ENCODE results near the gene SLFN12.

The SLFN12 gene

DNA sequence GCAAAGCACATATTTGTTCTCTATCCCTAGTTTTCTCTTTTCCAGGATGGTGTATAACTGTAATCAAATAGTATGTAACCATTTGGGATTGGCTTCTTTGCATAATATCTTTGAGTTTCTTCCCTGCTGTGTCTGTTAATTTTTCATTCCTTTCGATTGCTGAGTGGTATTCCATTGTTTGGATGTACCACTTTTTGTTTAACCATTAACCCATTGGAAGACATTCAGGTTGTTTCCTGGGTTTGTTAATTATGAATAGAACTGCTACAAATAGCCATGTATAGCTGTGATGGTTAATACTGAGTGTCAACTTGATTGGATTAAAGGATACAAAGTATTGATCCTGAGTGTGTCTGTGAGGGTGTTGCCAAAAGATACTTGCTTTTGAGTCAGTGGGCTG is 20.9 kb upstream of the SLFN12 start:
- FAIRE-seq (no peak), DNase-seq (ENCODE audit: insufficient read length, low spot score) (no peak)
- TF ChIP-seq, protein P1, sequence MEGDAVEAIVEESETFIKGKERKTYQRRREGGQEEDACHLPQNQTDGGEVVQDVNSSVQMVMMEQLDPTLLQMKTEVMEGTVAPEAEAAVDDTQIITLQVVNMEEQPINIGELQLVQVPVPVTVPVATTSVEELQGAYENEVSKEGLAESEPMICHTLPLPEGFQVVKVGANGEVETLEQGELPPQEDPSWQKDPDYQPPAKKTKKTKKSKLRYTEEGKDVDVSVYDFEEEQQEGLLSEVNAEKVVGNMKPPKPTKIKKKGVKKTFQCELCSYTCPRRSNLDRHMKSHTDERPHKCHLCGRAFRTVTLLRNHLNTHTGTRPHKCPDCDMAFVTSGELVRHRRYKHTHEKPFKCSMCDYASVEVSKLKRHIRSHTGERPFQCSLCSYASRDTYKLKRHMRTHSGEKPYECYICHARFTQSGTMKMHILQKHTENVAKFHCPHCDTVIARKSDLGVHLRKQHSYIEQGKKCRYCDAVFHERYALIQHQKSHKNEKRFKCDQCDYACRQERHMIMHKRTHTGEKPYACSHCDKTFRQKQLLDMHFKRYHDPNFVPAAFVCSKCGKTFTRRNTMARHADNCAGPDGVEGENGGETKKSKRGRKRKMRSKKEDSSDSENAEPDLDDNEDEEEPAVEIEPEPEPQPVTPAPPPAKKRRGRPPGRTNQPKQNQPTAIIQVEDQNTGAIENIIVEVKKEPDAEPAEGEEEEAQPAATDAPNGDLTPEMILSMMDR (IDR thresholded peaks at IDR 0.05; ENCODE audit: insufficient read depth, missing control alignments), result no peak

DNA sequence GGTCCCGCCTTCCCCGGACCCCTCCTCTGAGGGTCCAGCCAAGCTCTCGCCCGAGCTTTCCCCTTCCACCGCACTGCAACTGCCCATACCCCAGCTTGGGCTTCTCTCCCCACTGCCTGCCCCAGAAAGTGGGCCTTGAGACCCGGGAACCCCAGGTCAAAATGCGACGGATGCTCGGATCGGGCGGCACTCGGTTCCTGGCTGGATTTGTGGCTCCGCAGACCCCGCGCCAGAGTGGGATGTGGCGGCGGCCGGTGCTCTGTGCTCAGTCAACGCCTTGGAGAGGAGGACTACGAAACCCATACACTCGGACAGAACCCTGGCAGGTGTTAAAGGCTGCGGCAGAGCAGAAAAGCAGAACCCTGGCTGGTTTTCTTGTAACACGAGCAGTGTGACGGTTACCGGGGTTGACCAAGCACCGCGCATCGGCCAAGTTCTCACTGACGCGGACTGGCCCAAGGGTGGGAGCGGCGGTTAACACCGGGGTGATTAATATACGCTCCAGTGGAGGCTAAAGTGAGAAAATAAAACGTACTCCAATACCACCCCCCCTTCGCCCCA is 17.2 kb upstream of the SLFN12 start:
- TF ChIP-seq, protein P1 (IDR thresholded peaks at IDR 0.05; ENCODE audit: insufficient read depth, missing control alignments), result no peak
- DNase-seq (ENCODE audit: insufficient read length, low spot score) (no peak), FAIRE-seq (no peak)

DNA sequence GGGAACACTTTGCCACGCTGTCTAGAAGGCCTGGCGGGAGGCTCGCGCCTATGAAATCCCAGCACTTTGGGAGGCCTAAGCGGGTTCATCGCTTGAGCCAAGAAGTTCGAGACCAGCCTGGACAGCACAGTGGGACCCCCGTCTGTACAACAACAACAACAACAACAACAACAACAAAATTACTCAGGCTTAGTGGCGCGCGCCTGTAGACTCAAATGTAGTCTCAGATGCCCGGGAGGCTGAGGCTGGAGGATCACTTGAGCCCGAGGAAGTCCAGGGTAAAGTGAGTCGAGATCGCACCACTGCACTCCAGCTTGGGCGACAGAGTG is 16.6 kb upstream of the SLFN12 start:
- TF ChIP-seq, protein P1 (IDR thresholded peaks at IDR 0.05; ENCODE audit: insufficient read depth, missing control alignments), result no peak
- FAIRE-seq (no peak), DNase-seq (ENCODE audit: insufficient read length, low spot score) (no peak)

DNA sequence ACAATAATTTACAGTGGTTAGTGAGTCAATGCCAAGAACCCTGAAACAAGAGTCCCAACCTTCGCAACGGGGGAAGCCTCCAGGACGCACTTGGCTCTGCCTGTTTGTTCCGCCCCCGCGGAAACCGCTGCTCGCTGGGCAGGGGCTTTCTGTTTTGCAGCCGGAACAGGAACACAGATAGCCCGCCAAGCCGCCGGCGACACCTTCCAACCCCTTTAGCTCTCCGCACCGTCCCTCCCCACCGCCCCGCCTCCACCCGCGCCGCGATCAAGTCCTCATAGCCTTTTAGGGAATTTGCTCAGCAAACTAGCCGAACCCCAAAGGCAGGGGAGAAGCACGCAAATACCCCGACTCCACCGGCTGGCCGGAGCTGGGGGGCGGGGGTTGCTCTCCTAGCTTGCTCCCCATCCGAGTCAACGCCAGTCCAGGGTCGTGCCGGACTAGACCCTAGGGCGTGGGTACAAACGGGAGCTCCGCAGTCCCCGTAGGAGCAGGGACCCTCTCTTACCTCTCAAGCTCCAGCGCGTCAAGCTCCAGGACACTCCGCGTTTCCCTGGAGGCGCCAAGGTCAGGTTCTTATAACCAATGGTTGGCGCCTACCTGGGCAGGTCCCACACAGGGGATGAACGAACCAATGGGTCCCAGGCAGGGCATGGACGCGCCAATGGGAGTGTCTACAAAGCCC is 16.1 kb upstream of the SLFN12 start, which contains the start of gene SLFN13:
Gene SLFN13 (minus strand): TSS at position 553 of the 685 bp plus-strand sequence. CDS start 3,086 bp downstream, outside the sequence.
- DNase-seq (ENCODE audit: insufficient read length, low spot score) (no peak), FAIRE-seq (no peak)
- TF ChIP-seq, protein P1 (IDR thresholded peaks at IDR 0.05; ENCODE audit: insufficient read depth, missing control alignments), result no peak

DNA sequence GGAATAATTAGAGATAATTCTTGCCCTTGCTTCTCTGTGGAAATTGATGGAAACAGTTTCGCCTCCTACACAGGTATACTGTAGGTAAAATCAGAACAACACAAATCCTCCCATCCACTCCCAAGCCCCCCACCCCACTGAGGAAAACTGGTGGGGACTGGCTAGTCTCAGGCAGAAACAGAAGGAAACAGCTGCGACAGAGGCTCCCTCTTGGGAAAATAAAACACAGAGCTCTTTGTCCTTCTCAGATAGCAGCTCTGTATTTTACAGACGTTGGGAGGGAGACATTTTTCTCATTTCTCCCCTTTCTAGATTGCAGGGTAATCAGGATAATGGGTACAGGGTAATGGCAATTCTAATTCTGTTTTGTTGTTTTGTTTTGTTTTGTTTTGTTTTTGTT is 15.2 kb upstream of the SLFN12 start:
- TF ChIP-seq, protein P1 (IDR thresholded peaks at IDR 0.05; ENCODE audit: insufficient read depth, missing control alignments), result no peak
- DNase-seq (ENCODE audit: insufficient read length, low spot score) (no peak), FAIRE-seq (no peak)

DNA sequence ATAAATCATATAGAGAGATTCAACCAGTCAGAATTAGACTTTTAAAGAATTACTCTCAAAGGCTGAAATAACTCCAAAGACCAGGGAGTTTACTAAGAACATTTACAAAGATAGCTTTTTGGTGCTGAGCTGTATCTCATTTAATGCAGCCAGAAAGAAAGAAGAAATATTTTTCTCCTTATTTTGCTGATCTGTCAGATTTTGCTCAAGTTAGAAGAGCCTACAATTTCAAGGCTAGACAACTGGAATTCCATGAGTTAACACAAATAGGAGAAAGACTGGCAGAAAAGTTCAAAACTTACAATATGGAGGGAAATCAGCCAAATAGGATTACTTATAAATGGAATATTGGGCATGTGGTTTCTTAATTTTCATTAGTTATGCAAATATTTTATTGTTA is 6.1 kb upstream of the SLFN12 start:
- FAIRE-seq, result no peak
- no peak for DNase-seq (ENCODE audit: insufficient read length, low spot score)
- TF ChIP-seq, protein P1 (IDR thresholded peaks at IDR 0.05; ENCODE audit: insufficient read depth, missing control alignments), result no peak

Measured in D721Med (cell line).